Calu3 (cell line): ENCODE data around the gene KIAA0232. TPM values are rescaled to one million over a fixed set of nuclear protein-coding genes. Genes with fewer than 3 reads are reported as not detected.

Source experiments
- BruUV-seq: library from RNA; stranded (reverse); fragments of 400-500 nt; replicated peaks from 2 replicates; lab custom pipeline; 2021; lab: Mats Ljungman, UMichigan
- CTCF ChIA-PET: fragments of 300-600 bp; sonication (Branson Sonifier 250); formaldehyde crosslinking; loops from one replicate; lab custom pipeline; 2022; ENCODE audit warnings: antibody characterized with exemption; lab: Charles Lee
- DNase-seq: peaks from one replicate; pipeline ENCODE4 v3.0.0; 2022
- H3K27ac Mint-ChIP-seq: one replicate; pipeline ENCODE4 v1.8.0; 2022; ENCODE audit warnings: mixed read lengths; ENCODE audit not compliant: unreplicated experiment
- H3K27me3 Mint-ChIP-seq: one replicate; pipeline ENCODE4 v1.8.0; 2022; ENCODE audit warnings: mixed read lengths; ENCODE audit not compliant: unreplicated experiment
- H3K36me3 Mint-ChIP-seq: one replicate; pipeline ENCODE4 v1.8.0; 2022; ENCODE audit warnings: mild to moderate bottlenecking, moderate library complexity, mixed read lengths; ENCODE audit not compliant: insufficient read depth, unreplicated experiment
- H3K4me1 Mint-ChIP-seq: one replicate; pipeline ENCODE4 v1.8.0; 2022; ENCODE audit warnings: mild to moderate bottlenecking, low read depth, mixed read lengths; ENCODE audit not compliant: unreplicated experiment
- H3K4me3 Mint-ChIP-seq: one replicate; pipeline ENCODE4 v1.8.0; 2022; ENCODE audit warnings: mild to moderate bottlenecking, low read depth, moderate library complexity, mixed read lengths; ENCODE audit not compliant: unreplicated experiment
- H3K9me3 Mint-ChIP-seq: one replicate; pipeline ENCODE4 v1.8.0; 2022; ENCODE audit warnings: low read depth, mixed read lengths; ENCODE audit not compliant: unreplicated experiment
- intact Hi-C: fragments of 100-400 bp; cut with micrococcal nuclease; formaldehyde crosslinking; loops from one replicate; pipeline ENCODE4 v1.10.0; 2022; ENCODE audit not compliant: unreplicated experiment
- total RNA-seq: library from RNA; stranded (reverse); gene quantifications from 2 replicates; pipeline ENCODE4 v1.2.3, GENCODE V29; 2022
- TF ChIP-seq, protein P1 (sequence below): fragments of 200-600 bp; IDR thresholded peaks from one replicate; pipeline ENCODE4 v1.8.0; 2022; ENCODE audit warnings: antibody characterized with exemption; ENCODE audit not compliant: unreplicated experiment

KIAA0232 gene
- total RNA-seq, 1 experiment from 2014 or later = 17.7 TPM

DNA sequence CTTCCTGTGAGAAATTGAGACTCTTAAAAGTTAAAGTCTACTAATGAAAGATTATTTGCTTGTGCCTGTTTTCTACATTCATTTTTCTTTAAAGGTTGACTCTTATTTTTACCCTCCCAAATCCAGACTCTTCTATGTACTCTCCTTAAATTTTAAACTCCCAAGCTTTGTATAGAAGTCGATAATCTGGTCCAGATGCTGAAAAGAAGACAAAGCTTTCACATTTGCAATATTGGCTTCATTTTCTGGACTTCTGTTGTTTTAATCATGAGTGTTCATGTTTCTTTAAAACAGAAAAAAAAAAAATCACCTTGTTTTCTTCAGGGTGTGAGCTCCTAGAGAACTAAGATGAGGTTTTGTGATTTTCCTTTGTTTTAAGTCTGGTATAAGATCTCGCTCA, 73.9 kb downstream of the KIAA0232 start:
- Mint-ChIP-seq H3K4me3 (no peak overlapping the region), H3K27ac (no peak overlapping the region), H3K4me1 (peaks cover 13% of the 10 kb centered on the region), H3K36me3 (peaks cover 9% of the 10 kb centered on the region), H3K27me3 (no peaks in the 10 kb centered on the region), H3K9me3 (no peaks in the 10 kb centered on the region)
- CTCF ChIA-PET = no interaction called here
- no TSS peak for BruUV-seq
- TF ChIP-seq, protein P1, sequence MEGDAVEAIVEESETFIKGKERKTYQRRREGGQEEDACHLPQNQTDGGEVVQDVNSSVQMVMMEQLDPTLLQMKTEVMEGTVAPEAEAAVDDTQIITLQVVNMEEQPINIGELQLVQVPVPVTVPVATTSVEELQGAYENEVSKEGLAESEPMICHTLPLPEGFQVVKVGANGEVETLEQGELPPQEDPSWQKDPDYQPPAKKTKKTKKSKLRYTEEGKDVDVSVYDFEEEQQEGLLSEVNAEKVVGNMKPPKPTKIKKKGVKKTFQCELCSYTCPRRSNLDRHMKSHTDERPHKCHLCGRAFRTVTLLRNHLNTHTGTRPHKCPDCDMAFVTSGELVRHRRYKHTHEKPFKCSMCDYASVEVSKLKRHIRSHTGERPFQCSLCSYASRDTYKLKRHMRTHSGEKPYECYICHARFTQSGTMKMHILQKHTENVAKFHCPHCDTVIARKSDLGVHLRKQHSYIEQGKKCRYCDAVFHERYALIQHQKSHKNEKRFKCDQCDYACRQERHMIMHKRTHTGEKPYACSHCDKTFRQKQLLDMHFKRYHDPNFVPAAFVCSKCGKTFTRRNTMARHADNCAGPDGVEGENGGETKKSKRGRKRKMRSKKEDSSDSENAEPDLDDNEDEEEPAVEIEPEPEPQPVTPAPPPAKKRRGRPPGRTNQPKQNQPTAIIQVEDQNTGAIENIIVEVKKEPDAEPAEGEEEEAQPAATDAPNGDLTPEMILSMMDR = no peak
- DNase-seq = no peak
- intact Hi-C loops = loop anchor here (10.0 kb wide), 1 partner anchor 72 kb away; the partner anchor contains the start of gene KIAA0232

- peaks cover 13% of the 10 kb centered on the region for H3K4me1 Mint-ChIP-seq
- no peak overlapping the region for H3K27ac Mint-ChIP-seq
- intact Hi-C loops = loop anchor here (10.0 kb wide), 1 partner anchor 72 kb away; the partner anchor contains the start of gene KIAA0232
- no peaks in the 10 kb centered on the region for H3K27me3 Mint-ChIP-seq
- H3K9me3 Mint-ChIP-seq = no peaks in the 10 kb centered on the region
- peaks cover 9% of the 10 kb centered on the region for H3K36me3 Mint-ChIP-seq
- no peak for DNase-seq
- no peak overlapping the region for H3K4me3 Mint-ChIP-seq
- TF ChIP-seq, protein P1 = no peak
- CTCF ChIA-PET = no interaction called here
- BruUV-seq = no TSS peak
Observed at GRCh38 chr4:6857009-6857882, 74.7 kb downstream of the KIAA0232 start.

GRCh38 chr4:6858997-6859396, 76.5 kb downstream of the KIAA0232 start:
- TF ChIP-seq, protein P1 = no peak
- H3K4me1 Mint-ChIP-seq = no peaks in the 10 kb centered on the region
- intact Hi-C loops = loop anchor here (10.0 kb wide), 1 partner anchor 74 kb away; the partner anchor contains the start of gene KIAA0232
- no TSS peak for BruUV-seq
- H3K36me3 Mint-ChIP-seq = peaks cover 9% of the 10 kb centered on the region
- no peaks in the 10 kb centered on the region for H3K27me3 Mint-ChIP-seq
- CTCF ChIA-PET = no interaction called here
- H3K9me3 Mint-ChIP-seq = no peaks in the 10 kb centered on the region
- no peak overlapping the region for H3K27ac Mint-ChIP-seq
- no peak for DNase-seq
- no peak overlapping the region for H3K4me3 Mint-ChIP-seq

DNA sequence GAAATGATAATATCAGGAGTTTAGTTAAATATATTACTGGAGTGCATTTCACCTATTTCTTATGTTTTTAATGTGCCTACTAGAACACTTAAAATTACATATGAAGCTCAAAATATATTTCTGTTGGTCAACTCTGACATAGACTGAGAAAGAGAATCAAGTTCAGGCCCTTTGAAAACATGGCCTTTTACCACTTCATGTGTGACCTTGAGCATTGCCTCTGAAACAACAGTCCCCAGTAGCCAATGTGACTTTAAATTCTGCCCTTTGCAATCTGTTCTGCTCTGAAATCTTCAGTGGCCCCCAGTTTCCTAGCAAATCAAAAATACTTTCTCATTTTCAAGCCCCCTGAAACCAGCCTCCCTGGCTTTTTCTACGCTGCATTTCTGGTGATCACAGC, 77.0 kb downstream of the KIAA0232 start:
- no peak overlapping the region for H3K27ac Mint-ChIP-seq
- DNase-seq = no peak
- H3K9me3 Mint-ChIP-seq = no peaks in the 10 kb centered on the region
- no peak overlapping the region for H3K4me3 Mint-ChIP-seq
- H3K36me3 Mint-ChIP-seq = peaks cover 9% of the 10 kb centered on the region
- TF ChIP-seq, protein P1 = no peak
- BruUV-seq = no TSS peak
- CTCF ChIA-PET = no interaction called here
- no peaks in the 10 kb centered on the region for H3K4me1 Mint-ChIP-seq
- intact Hi-C loops = loop anchor here (10.0 kb wide), 1 partner anchor 75 kb away; the partner anchor contains the start of gene KIAA0232
- no peaks in the 10 kb centered on the region for H3K27me3 Mint-ChIP-seq
